Panc1 (cell line): ENCODE data around the gene ZNF442. TPM values are rescaled to one million over a fixed set of nuclear protein-coding genes. Genes with fewer than 3 reads are reported as not detected.
"Not testable (repeated sequence)": the region's sequence is repeated elsewhere in the genome, so short reads cannot be mapped to it uniquely, and the experiment has no call there.

Experiments
- ATAC-seq: fragments of 200-7000 bp; cut with Tn5 transposase; 2 replicates; pipeline ENCODE4 v1.9.1; 2020; ENCODE audit warnings: mild to moderate bottlenecking, moderate library complexity
- BruUV-seq: library from RNA; stranded (reverse); fragments of 400-500 nt; replicated peaks from 2 replicates; lab custom pipeline; 2021; lab: Mats Ljungman, UMichigan
- CTCF ChIA-PET: fragments of 300-600 bp; sonication (Branson Sonifier 250); formaldehyde crosslinking; loops from one replicate; lab custom pipeline; 2022; ENCODE audit warnings: antibody characterized with exemption; lab: Charles Lee
- POLR2A ChIA-PET: fragments of 300-600 bp; sonication (Branson Sonifier 250); formaldehyde crosslinking; loops from one replicate; lab custom pipeline; 2022; ENCODE audit warnings: antibody characterized with exemption; lab: Charles Lee
- DNase-seq: peaks from one replicate; pipeline ENCODE4 v3.0.0-alpha.2; 2010; ENCODE audit warnings: low read depth, low spot score
- H3K27ac ChIP-seq: 2 replicates; pipeline ENCODE4 v1.5.1; 2011; ENCODE audit warnings: mild to moderate bottlenecking, low read length, inconsistent platforms
- H3K27me3 ChIP-seq: fragments of 200-500 bp; sonication (Bioruptor generic); 2 replicates; pipeline ENCODE4 v1.6.0; 2014; ENCODE audit warnings: low read length, inconsistent platforms; ENCODE audit not compliant: control insufficient read depth, insufficient read depth
- H3K36me3 ChIP-seq: fragments of 200-500 bp; sonication (Bioruptor generic); 2 replicates; pipeline ENCODE4 v1.5.1; 2014; ENCODE audit warnings: inconsistent platforms, mild to moderate bottlenecking, low read length, moderate library complexity; ENCODE audit not compliant: control insufficient read depth, insufficient read depth
- H3K4me1 ChIP-seq: 2 replicates; pipeline ENCODE4 v1.5.1; 2011; ENCODE audit warnings: inconsistent platforms, mild to moderate bottlenecking, low read length, moderate library complexity; ENCODE audit not compliant: control insufficient read depth, insufficient read depth
- H3K4me3 ChIP-seq, 2 experiments: 2 replicates each; pipeline ENCODE4 v1.5.1; 2011 to 2012; ENCODE audit warnings: low read depth in 2 of 2, low read length in 2 of 2, mild to moderate bottlenecking in 2 of 2, inconsistent platforms in 1 of 2, moderate library complexity in 1 of 2
- H3K9me3 ChIP-seq: fragments of 200-500 bp; sonication (Bioruptor generic); 2 replicates; pipeline ENCODE4 v1.5.1; 2014; ENCODE audit warnings: low read depth, mild to moderate bottlenecking, inconsistent platforms, low read length, moderate library complexity; ENCODE audit not compliant: control insufficient read depth, insufficient read depth
- CTCF ChIP-seq: fragments of 450-650 bp; IDR thresholded peaks from 2 replicates; pipeline ENCODE4 v1.5.1; 2017; ENCODE audit warnings: mild to moderate bottlenecking
- POLR2AphosphoS5 ChIP-seq: IDR thresholded peaks from 2 replicates; pipeline ENCODE4 v1.6.1; 2012; ENCODE audit warnings: mild to moderate bottlenecking, low read depth, low read length, moderate library complexity
- REST ChIP-seq, 2 experiments: IDR thresholded peaks; 2 replicates each; pipeline ENCODE4 v1.6.1; 2011 to 2012; ENCODE audit warnings: low read depth in 2 of 2, control low read depth in 1 of 2, low read length in 1 of 2, mild to moderate bottlenecking in 1 of 2, moderate library complexity in 1 of 2; ENCODE audit not compliant: insufficient read depth in 1 of 2
- SIN3A ChIP-seq: IDR thresholded peaks from 2 replicates; pipeline ENCODE4 v1.6.1; 2012; ENCODE audit warnings: low read depth, mild to moderate bottlenecking, low read length, moderate library complexity, borderline replicate concordance; ENCODE audit not compliant: insufficient read depth
- TCF7L2 ChIP-seq: IDR thresholded peaks from 2 replicates; pipeline ENCODE4 v1.6.1; 2011; ENCODE audit warnings: mild to moderate bottlenecking, low read depth, low read length, inconsistent platforms
- in situ Hi-C: cut with HindIII; loops from 2 replicates; pipeline ENCODE4 v1.10.0; 2016; ENCODE audit warnings: low sequenced_read_pairs, low pct_unique_long_range_greater_than_20kb
- intact Hi-C: fragments of 100-400 bp; cut with micrococcal nuclease; formaldehyde crosslinking; loops from one replicate; pipeline ENCODE4 v1.10.0; 2022; ENCODE audit not compliant: unreplicated experiment
- total RNA-seq: library from RNA; stranded (reverse); gene quantifications from one replicate; pipeline ENCODE4 v1.2.1, GENCODE V29; 2021; ENCODE audit not compliant: unreplicated experiment

The ZNF442 gene
- total RNA-seq, 1 experiment from 2014 or later = 2.5 TPM

- CTCF ChIA-PET = no interaction called here
Observed at GRCh38 chr19:12400633-12401502, 35.4 kb upstream of the ZNF442 start, which contains the start of gene ZNF799. ZNF799 (minus strand) TSS chr19:12401271; CDS start chr19:12401070, 201 bp downstream.

GRCh38 chr19:12399901-12400632 lies 34.6 kb upstream of the ZNF442 start:
- Histone ChIP-seq H3K4me3 (peak overlapping the region; percentile 69 to 78), H3K27ac (peak overlapping the region; percentile 74)
- H3K36me3 ChIP-seq, H3K9me3 ChIP-seq, DNase-seq, H3K4me1 ChIP-seq, CTCF ChIA-PET, BruUV-seq, H3K27me3 ChIP-seq, in situ Hi-C loops, POLR2A ChIA-PET, intact Hi-C loops: not testable (repeated sequence)
- ATAC-seq = peak; percentile 46

More at GRCh38 chr19:12400633-12401502, 35.4 kb upstream of the ZNF442 start, which contains the start of gene ZNF799:
- in situ Hi-C loops (no loop called here), intact Hi-C loops (no loop called here)
- ATAC-seq = peak; percentile 97
- H3K36me3 ChIP-seq = no peaks in the 10 kb centered on the region
- no peaks in the 10 kb centered on the region for H3K27me3 ChIP-seq
- POLR2A ChIA-PET = no interaction called here
- no peaks in the 10 kb centered on the region for H3K4me1 ChIP-seq
- peak; percentile 69 for DNase-seq
- H3K4me3 ChIP-seq = peak within 1 kb of the TSS; percentile 69 to 78
- peaks cover 2% of the 10 kb centered on the region; the same call in 1 of the 2 replicates for H3K9me3 ChIP-seq
- TF ChIP-seq CTCF = peak; percentile 29; the same call in 1 of the 2 replicates
- peak; percentile 75; the same call in 1 of the 2 replicates for TF ChIP-seq SIN3A
- TF ChIP-seq REST (IDR thresholded peaks at IDR 0.05; ENCODE audit: insufficient read depth in 1 of 2, low read depth in 2 of 2, low read length in 1 of 2) = no peak
- peak; percentile 72 for TF ChIP-seq POLR2AphosphoS5
- TF ChIP-seq TCF7L2 = peak; percentile 96
- peak within 1 kb of the TSS; percentile 74; the same call in 1 of the 2 replicates for H3K27ac ChIP-seq
- BruUV-seq = no TSS peak

GRCh38 chr19:12391148-12391547 lies 25.7 kb upstream of the ZNF442 start:
- in situ Hi-C loops, CTCF ChIA-PET, H3K36me3 ChIP-seq, intact Hi-C loops, ATAC-seq, BruUV-seq, H3K4me1 ChIP-seq, H3K27me3 ChIP-seq, DNase-seq, POLR2A ChIA-PET, H3K27ac ChIP-seq, H3K4me3 ChIP-seq: not testable (repeated sequence)
- H3K9me3 ChIP-seq = peaks cover 16% of the 10 kb centered on the region; the same call in 1 of the 2 replicates

GRCh38 chr19:12386365-12386764 lies 20.9 kb upstream of the ZNF442 start:
- CTCF ChIA-PET, ATAC-seq, H3K36me3 ChIP-seq, BruUV-seq, H3K4me1 ChIP-seq, POLR2A ChIA-PET, H3K27me3 ChIP-seq, H3K27ac ChIP-seq, DNase-seq, intact Hi-C loops, in situ Hi-C loops, H3K4me3 ChIP-seq: not testable (repeated sequence)
- H3K9me3 ChIP-seq = peaks cover 13% of the 10 kb centered on the region; the same call in 1 of the 2 replicates
